Pancreas (tissue), 10 donors: ENCODE results near the gene HOXA9. TPM values are rescaled to one million over a fixed set of nuclear protein-coding genes. Genes with fewer than 3 reads are reported as not detected.
A peak's percentile ranks its signal among the peaks of the same experiment; 100 is the strongest.

Experiments used
- ATAC-seq, 4 donors: fragments of 200-7000 bp; cut with Tn5 transposase; one replicate each; pipeline versions ENCODE4 v1.8.0 to v1.9.1; 2020; ENCODE audit warnings: mild to moderate bottlenecking in 4 of 4, moderate library complexity in 4 of 4
- DNase-seq, 6 donors: peaks; one replicate each; pipeline ENCODE4 v3.0.0-alpha.2; 2020
- FAIRE-seq: peaks from 2 replicates; lab custom pipeline; 2012; peaks lifted over from hg19 to GRCh38; lab: Jason Lieb, UNC
- H3K27ac ChIP-seq, 4 donors: fragments of 200-600 bp; sonication (generic); 1 replicate in 3 of 4; 2 replicates in 1 of 4; pipeline versions ENCODE4 v1.5.0 to v1.8.0; 2020
- H3K27me3 ChIP-seq, 4 donors: fragments of 200-600 bp; one replicate each; pipeline ENCODE4 v1.8.0; 2021
- H3K36me3 ChIP-seq, 3 donors: fragments of 200-600 bp; sonication (generic) in 1 of 3; one replicate each; pipeline versions ENCODE4 v1.5.0 to v1.8.0; 2020 to 2021
- H3K4me1 ChIP-seq, 3 donors: fragments of 200-600 bp; one replicate each; pipeline ENCODE4 v1.8.0; 2021
- H3K4me3 ChIP-seq, 4 donors: fragments of 200-600 bp; sonication (generic) in 2 of 4; one replicate each; pipeline versions ENCODE4 v1.5.0 to v1.8.0; 2020 to 2021
- H3K9me3 ChIP-seq, 4 donors: fragments of 200-600 bp; one replicate each; pipeline ENCODE4 v1.8.0; 2021
- CTCF ChIP-seq, 4 donors: fragments of 200-600 bp; sonication (generic) in 3 of 4; IDR thresholded peaks; one replicate each; pipeline versions ENCODE4 v1.5.0 to v1.8.0; 2021; ENCODE audit warnings: antibody characterized with exemption in 4 of 4
- WGBS, 2 donors: extraction: QIAGEN DNeasy Blood & Tissue Kit; methylation state at CpG; one replicate each; pipeline ENCODE4 v1.1.7; 2013; 5-methylcytosine and 5-hydroxymethylcytosine counted together
- intact Hi-C, 3 donors: fragments of 100-400 bp; cut with DNase I; formaldehyde crosslinking; loops; one replicate each; pipeline versions ENCODE4 v1.11.1 to v1.14.2; 2022
- polyA plus RNA-seq, 2 donors: library from polyadenylated mRNA; stranded (reverse); fragments of 200-250 nt; gene quantifications; one replicate each; pipeline ENCODE4 v1.2.3, GENCODE V29; 2013
- total RNA-seq, 6 donors: library from RNA; stranded (reverse); fragmentation: NEBNext Ultra II Directional in 4 of 6; extraction: Animal tissue kit (Norgen Biotek cat#: 25700) in 4 of 6; gene quantifications; one replicate each; pipeline versions ENCODE4 v1.2.1 to v1.2.4, GENCODE V29; 2021 to 2023
- donor health status: healthy with polysubstance abuse.
- donor health status: DM: no; HTN: no; CAD: no; lungs with moderate emphysema.
- donor health status: DM: no; HTN: no; CAD: no.
- donor health status: control.
- donor health status: control.
- donor health status: Bipolar disorder and iron deficiency.
- donor health status: DM: yes; HTN: yes; CAD: no.
- donor health status: DM: no; HTN: no; CAD: no.
- donor health status: DM: no; HTN: no; CAD: no.
- donor health status: DM: yes; HTN: yes; CAD: no.

Gene HOXA9
- total and polyA plus RNA-seq, 8 donors, result 0.09 to 0.13 TPM; not detected in 6

GRCh38 chr7:27145914-27146412 lies 19.4 kb downstream of the HOXA9 start:
- H3K36me3 ChIP-seq, result no peaks in the 10 kb centered on the region
- DNase-seq, result no peak
- H3K4me3 ChIP-seq, result no peak overlapping the region
- peaks cover 0 to 11% (median 4%) of the 10 kb centered on the region in 3 donors for H3K4me1 ChIP-seq
- H3K27ac ChIP-seq, result no peak overlapping the region
- 26% methylated on average over 11 of the region's 11 CpGs for WGBS, 2 donors
- no peak for TF ChIP-seq CTCF (IDR thresholded peaks at IDR 0.05)
- ATAC-seq, result no peak
- no peaks in the 10 kb centered on the region for H3K9me3 ChIP-seq
- peaks cover 15 to 76% (median 26%) of the 10 kb centered on the region in 4 donors for H3K27me3 ChIP-seq
- intact Hi-C loops, result no loop called here
- FAIRE-seq, result no peak

- TF ChIP-seq CTCF (IDR thresholded peaks at IDR 0.05), result no peak
- no peak overlapping the region for H3K27ac ChIP-seq
- peaks cover 0 to 5% (median 4%) of the 10 kb centered on the region in 3 donors for H3K4me1 ChIP-seq
- H3K4me3 ChIP-seq, result no peak overlapping the region
- peak in 1 of 6 donors; percentile 48 for DNase-seq
- H3K27me3 ChIP-seq, result peaks cover 14 to 81% (median 29%) of the 10 kb centered on the region in 4 donors
- no peaks in the 10 kb centered on the region for H3K9me3 ChIP-seq
- no peak for ATAC-seq
- intact Hi-C loops, result no loop called here
- H3K36me3 ChIP-seq, result no peaks in the 10 kb centered on the region
- FAIRE-seq, result no peak
- WGBS, 2 donors, result 20 to 21% methylated on average over 47 of the region's 47 CpGs
These were observed 20.0 kb downstream of the HOXA9 start for GRCh38 chr7:27145165-27145913.

- Histone ChIP-seq H3K27ac (no peak overlapping the region), H3K36me3 (no peaks in the 10 kb centered on the region), H3K27me3 (peaks cover 14 to 81% (median 29%) of the 10 kb centered on the region in 4 donors), H3K4me1 (peaks cover 0 to 5% (median 4%) of the 10 kb centered on the region in 3 donors), H3K4me3 (no peak overlapping the region), H3K9me3 (no peaks in the 10 kb centered on the region)
- DNase-seq, result peak in 2 of 6 donors; percentile 55 to 60
- no peak for ATAC-seq
- TF ChIP-seq CTCF (IDR thresholded peaks at IDR 0.05), result no peak
- 14 to 25% methylated on average over 30 to 31 of the region's 31 CpGs for WGBS, 2 donors
- no peak for FAIRE-seq
- intact Hi-C loops, result no loop called here
These were observed 20.6 kb downstream of the HOXA9 start for GRCh38 chr7:27144781-27145164.

- no peak for TF ChIP-seq CTCF (IDR thresholded peaks at IDR 0.05)
- H3K9me3 ChIP-seq, result no peaks in the 10 kb centered on the region
- peaks cover 0 to 5% (median 4%) of the 10 kb centered on the region in 3 donors for H3K4me1 ChIP-seq
- 21% methylated on average over 40 of the region's 40 CpGs for WGBS, 2 donors
- H3K27ac ChIP-seq, result no peak overlapping the region
- H3K36me3 ChIP-seq, result no peaks in the 10 kb centered on the region
- peaks cover 14 to 86% (median 30%) of the 10 kb centered on the region in 4 donors for H3K27me3 ChIP-seq
- ATAC-seq (no peak), FAIRE-seq (no peak), DNase-seq (peak in 1 of 6 donors; percentile 43)
- H3K4me3 ChIP-seq, result peak overlapping the region in 1 of 4 donors; percentile 36
- intact Hi-C loops, result no loop called here
These were observed 21.2 kb downstream of the HOXA9 start for GRCh38 chr7:27143950-27144780.
